H9 (cell line): Measurements from ENCODE around the gene TRPM2. TPM values are rescaled to one million over a fixed set of nuclear protein-coding genes. Genes with fewer than 3 reads are reported as not detected.

ENCODE experiments used
- DNase-seq: peaks from one replicate; pipeline ENCODE4 v3.0.0-alpha.2; 2017
- H2AFZ ChIP-seq: one replicate; pipeline ENCODE4 v1.6.1; 2013; ENCODE audit warnings: mild to moderate bottlenecking, low read length, control low read depth, moderate library complexity
- H2AK5ac ChIP-seq: 2 replicates; pipeline ENCODE4 v1.6.1; 2013; ENCODE audit warnings: low read length, control low read depth, mixed read lengths; ENCODE audit not compliant: insufficient read length
- H2BK120ac ChIP-seq: one replicate; pipeline ENCODE4 v1.6.1; 2013; ENCODE audit warnings: low read depth, mild to moderate bottlenecking, low read length, control low read depth, inconsistent platforms; ENCODE audit not compliant: poor library complexity, severe bottlenecking
- H2BK12ac ChIP-seq: 2 replicates; pipeline ENCODE4 v1.6.1; 2013; ENCODE audit warnings: low read length, control low read depth, mixed read lengths, low read depth; ENCODE audit not compliant: insufficient read length
- H2BK15ac ChIP-seq: 2 replicates; pipeline ENCODE4 v1.6.1; 2013; ENCODE audit warnings: low read depth, low read length, control low read depth
- H2BK20ac ChIP-seq: one replicate; pipeline ENCODE4 v1.6.1; 2013; ENCODE audit warnings: low read depth, mild to moderate bottlenecking, low read length, control low read depth, inconsistent platforms; ENCODE audit not compliant: poor library complexity, severe bottlenecking
- H2BK5ac ChIP-seq: 2 replicates; pipeline ENCODE4 v1.6.1; 2013; ENCODE audit warnings: low read length, control low read depth, mixed read lengths; ENCODE audit not compliant: insufficient read length
- H3K14ac ChIP-seq: 2 replicates; pipeline ENCODE4 v1.6.1; 2013; ENCODE audit warnings: low read length, control low read depth; ENCODE audit not compliant: insufficient read depth
- H3K18ac ChIP-seq: 2 replicates; pipeline ENCODE4 v1.6.1; 2013; ENCODE audit warnings: low read depth, mild to moderate bottlenecking, mixed read lengths, low read length, control low read depth; ENCODE audit not compliant: insufficient read length
- H3K23ac ChIP-seq: 2 replicates; pipeline ENCODE4 v1.6.1; 2013; ENCODE audit warnings: low read length, control low read depth, mixed read lengths, low read depth; ENCODE audit not compliant: insufficient read length
- H3K23me2 ChIP-seq: 2 replicates; pipeline ENCODE4 v1.6.1; 2013; ENCODE audit warnings: low read depth, mild to moderate bottlenecking, mixed read lengths, low read length, control low read depth; ENCODE audit not compliant: insufficient read length, poor library complexity, severe bottlenecking
- H3K27ac ChIP-seq: 2 replicates; pipeline ENCODE4 v1.5.1; 2013; ENCODE audit warnings: low read length, control low read depth, mixed read lengths, low read depth; ENCODE audit not compliant: insufficient read length
- H3K27me3 ChIP-seq: 2 replicates; pipeline ENCODE4 v1.6.1; 2013; ENCODE audit warnings: low read length, control low read depth, inconsistent platforms; ENCODE audit not compliant: insufficient read depth
- H3K4ac ChIP-seq: 2 replicates; pipeline ENCODE4 v1.6.1; 2013; ENCODE audit warnings: low read depth, mild to moderate bottlenecking, control low read depth, inconsistent platforms, low read length, moderate library complexity
- H3K4me1 ChIP-seq: 2 replicates; pipeline ENCODE4 v1.6.1; 2013; ENCODE audit warnings: low read length, control low read depth, inconsistent platforms; ENCODE audit not compliant: insufficient read depth
- H3K4me2 ChIP-seq: 2 replicates; pipeline ENCODE4 v1.6.1; 2013; ENCODE audit warnings: low read length, control low read depth, mixed read lengths; ENCODE audit not compliant: insufficient read length, insufficient read depth
- H3K56ac ChIP-seq: 2 replicates; pipeline ENCODE4 v1.6.1; 2013; ENCODE audit warnings: low read depth, mild to moderate bottlenecking, mixed read lengths, low read length, control low read depth; ENCODE audit not compliant: insufficient read length
- H3K79me1 ChIP-seq: 2 replicates; pipeline ENCODE4 v1.6.1; 2013; ENCODE audit warnings: low read depth, mild to moderate bottlenecking, moderate library complexity, low read length, control low read depth, inconsistent platforms; ENCODE audit not compliant: insufficient read depth, poor library complexity, severe bottlenecking
- H3K79me2 ChIP-seq: 2 replicates; pipeline ENCODE4 v1.6.1; 2013; ENCODE audit warnings: low read length, control low read depth, inconsistent platforms; ENCODE audit not compliant: insufficient read depth
- H3K9ac ChIP-seq: 2 replicates; pipeline ENCODE4 v1.6.1; 2013; ENCODE audit warnings: low read length, control low read depth, mixed read lengths; ENCODE audit not compliant: insufficient read length; ENCODE audit errors: extremely low read depth
- H3K9me3 ChIP-seq: one replicate; pipeline ENCODE4 v1.6.1; 2013; ENCODE audit warnings: low read depth, low read length, inconsistent platforms; ENCODE audit not compliant: control insufficient read depth
- H3T11ph ChIP-seq: one replicate; pipeline ENCODE4 v1.6.1; 2013; ENCODE audit warnings: mild to moderate bottlenecking, low read length, control low read depth, inconsistent platforms
- H4K20me1 ChIP-seq: one replicate; pipeline ENCODE4 v1.6.1; 2013; ENCODE audit not compliant: control insufficient read depth, insufficient read length, insufficient read depth
- H4K5ac ChIP-seq: 2 replicates; pipeline ENCODE4 v1.6.1; 2013; ENCODE audit warnings: low read depth, mild to moderate bottlenecking, mixed read lengths, low read length, control low read depth; ENCODE audit not compliant: insufficient read length
- H4K8ac ChIP-seq: replicated peaks from 2 replicates; pipeline ENCODE4 v1.6.1; 2013; ENCODE audit warnings: low read length, control low read depth, mixed read lengths, low read depth; ENCODE audit not compliant: insufficient read length
- H4K91ac ChIP-seq: 2 replicates; pipeline ENCODE4 v1.6.1; 2013; ENCODE audit warnings: low read depth, mild to moderate bottlenecking, moderate library complexity, mixed read lengths, low read length, control low read depth; ENCODE audit not compliant: insufficient read length
- H3K27ac Mint-ChIP-seq, 3 experiments: 2 replicates in 2 of 3; 3 replicates in 1 of 3; pipeline ENCODE4 v1.8.0; 2020 to 2021; ENCODE audit warnings: mixed read lengths in 3 of 3, mild to moderate bottlenecking in 1 of 3, moderate library complexity in 1 of 3
- H3K27me3 Mint-ChIP-seq: 2 replicates; pipeline ENCODE4 v1.8.0; 2021; ENCODE audit warnings: low read depth, mild to moderate bottlenecking, moderate library complexity, mixed read lengths
- H3K36me3 Mint-ChIP-seq, 3 experiments: 2 replicates in 2 of 3; 3 replicates in 1 of 3; pipeline ENCODE4 v1.8.0; 2020 to 2021; ENCODE audit warnings: low read depth in 3 of 3, mixed read lengths in 3 of 3; ENCODE audit not compliant: insufficient read depth in 1 of 3
- H3K4me1 Mint-ChIP-seq, 2 experiments: 2 replicates each; pipeline ENCODE4 v1.8.0; 2020; ENCODE audit warnings: mixed read lengths in 2 of 2
- H3K4me3 Mint-ChIP-seq, 2 experiments: 2 replicates in 1 of 2; 3 replicates in 1 of 2; pipeline ENCODE4 v1.8.0; 2020 to 2021; ENCODE audit warnings: mild to moderate bottlenecking in 2 of 2, mixed read lengths in 2 of 2, moderate library complexity in 1 of 2
- H3K9me3 Mint-ChIP-seq, 2 experiments: 2 replicates in 1 of 2; 3 replicates in 1 of 2; pipeline ENCODE4 v1.8.0; 2020; ENCODE audit warnings: mild to moderate bottlenecking in 2 of 2, mixed read lengths in 2 of 2, moderate library complexity in 1 of 2
- WGBS: extraction: QIAGEN DNeasy Blood & Tissue Kit; methylation state at CpG from one replicate; pipeline ENCODE4 v1.1.7; 2013; ENCODE audit warnings: missing lambda C conversion rate, low lambda C conversion rate, mixed read lengths; ENCODE audit not compliant: insufficient read length; ENCODE audit errors: extremely low coverage; 5-methylcytosine and 5-hydroxymethylcytosine counted together
- total RNA-seq: library from RNA; stranded (reverse); gene quantifications from 2 replicates; pipeline ENCODE4 v1.2.1, GENCODE V29; 2021
- TF ChIP-seq, protein P1 (sequence below): fragments of 200-600 bp; sonication (generic); conservative IDR thresholded peaks from 3 replicates; pipeline ENCODE4 v1.8.0; 2021; ENCODE audit warnings: antibody characterized with exemption, mild to moderate bottlenecking

TRPM2 gene
- total RNA-seq, 1 experiment from 2014 or later, result 0.68 TPM

DNA sequence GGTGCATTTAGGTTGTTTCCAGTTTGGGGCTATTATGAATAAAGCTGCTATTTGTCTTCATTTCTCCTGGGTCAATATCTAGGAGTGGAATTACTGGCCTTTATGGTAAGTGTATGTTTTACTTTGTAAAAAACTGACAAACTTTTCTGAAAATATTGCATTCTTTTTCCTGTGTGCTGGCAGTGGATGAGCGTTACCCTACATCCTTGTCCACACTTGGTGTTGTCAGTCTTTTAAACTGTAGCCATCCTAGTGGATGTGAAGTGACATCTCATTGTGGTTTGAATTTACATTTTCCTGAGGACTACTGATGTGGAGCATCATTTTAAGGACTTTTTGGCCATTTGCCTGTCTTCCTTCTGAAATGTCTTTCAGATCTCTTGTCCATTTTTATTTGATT, 35.9 kb downstream of the TRPM2 start:
- TF ChIP-seq, protein P1, sequence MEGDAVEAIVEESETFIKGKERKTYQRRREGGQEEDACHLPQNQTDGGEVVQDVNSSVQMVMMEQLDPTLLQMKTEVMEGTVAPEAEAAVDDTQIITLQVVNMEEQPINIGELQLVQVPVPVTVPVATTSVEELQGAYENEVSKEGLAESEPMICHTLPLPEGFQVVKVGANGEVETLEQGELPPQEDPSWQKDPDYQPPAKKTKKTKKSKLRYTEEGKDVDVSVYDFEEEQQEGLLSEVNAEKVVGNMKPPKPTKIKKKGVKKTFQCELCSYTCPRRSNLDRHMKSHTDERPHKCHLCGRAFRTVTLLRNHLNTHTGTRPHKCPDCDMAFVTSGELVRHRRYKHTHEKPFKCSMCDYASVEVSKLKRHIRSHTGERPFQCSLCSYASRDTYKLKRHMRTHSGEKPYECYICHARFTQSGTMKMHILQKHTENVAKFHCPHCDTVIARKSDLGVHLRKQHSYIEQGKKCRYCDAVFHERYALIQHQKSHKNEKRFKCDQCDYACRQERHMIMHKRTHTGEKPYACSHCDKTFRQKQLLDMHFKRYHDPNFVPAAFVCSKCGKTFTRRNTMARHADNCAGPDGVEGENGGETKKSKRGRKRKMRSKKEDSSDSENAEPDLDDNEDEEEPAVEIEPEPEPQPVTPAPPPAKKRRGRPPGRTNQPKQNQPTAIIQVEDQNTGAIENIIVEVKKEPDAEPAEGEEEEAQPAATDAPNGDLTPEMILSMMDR, result no peak
- Mint-ChIP-seq H3K4me3 (no peak overlapping the region), H3K36me3 (peaks cover 0 to 6% (median 0%) of the 10 kb centered on the region in 3 experiments; a peak in 2 of 7 replicates), H3K9me3 (peaks cover 36 to 50% of the 10 kb centered on the region in 2 experiments), H3K4me1 (no peaks in the 10 kb centered on the region; a peak in 1 of 4 replicates), H3K27me3 (peaks cover 14% of the 10 kb centered on the region), H3K27ac (no peak overlapping the region)
- DNase-seq, result no peak
- no CpG with 5 or more reads among the region's 1 CpG for WGBS
- H4K20me1 ChIP-seq, result no peaks in the 10 kb centered on the region
- H3K9me3 ChIP-seq, result no peaks in the 10 kb centered on the region
- H3K23me2 ChIP-seq, result no peaks in the 10 kb centered on the region
- H3K23ac ChIP-seq, result no peak overlapping the region
- H3K9ac ChIP-seq, result no peak overlapping the region
- no peak overlapping the region for H2BK120ac ChIP-seq
- H3K4ac ChIP-seq, result no peak overlapping the region
- no peak overlapping the region for H3T11ph ChIP-seq
- no peaks in the 10 kb centered on the region for H3K27me3 ChIP-seq
- no peak overlapping the region for H3K14ac ChIP-seq
- H3K27ac ChIP-seq, result no peak overlapping the region
- H3K56ac ChIP-seq, result no peak overlapping the region
- H2AK5ac ChIP-seq, result no peak overlapping the region
- no peak overlapping the region for H2BK15ac ChIP-seq
- H3K4me1 ChIP-seq, result no peaks in the 10 kb centered on the region
- H2BK20ac ChIP-seq, result no peak overlapping the region
- H2BK12ac ChIP-seq, result no peak overlapping the region
- H2AFZ ChIP-seq, result no peak overlapping the region
- no peak overlapping the region for H4K5ac ChIP-seq
- H3K4me2 ChIP-seq, result no peak overlapping the region
- no peaks in the 10 kb centered on the region for H3K79me2 ChIP-seq
- H3K79me1 ChIP-seq, result no peaks in the 10 kb centered on the region
- H3K18ac ChIP-seq, result no peak overlapping the region
- H4K8ac ChIP-seq, result no peak overlapping the region
- H4K91ac ChIP-seq, result no peak overlapping the region
- no peak overlapping the region for H2BK5ac ChIP-seq
